K562 (cell line): ENCODE data around the gene WDR27. TPM values are rescaled to one million over a fixed set of nuclear protein-coding genes. Genes with fewer than 3 reads are reported as not detected.

Source experiments
- ATF7 ChIP-seq: fragments of 450-650 bp; IDR thresholded peaks from 2 replicates; pipeline ENCODE4 v1.7.1; 2014; ENCODE audit warnings: mild to moderate bottlenecking, moderate library complexity
- BCLAF1 ChIP-seq, 2 experiments: fragments of 450-650 bp in 1 of 2; IDR thresholded peaks; 2 replicates each; pipeline ENCODE4 v1.6.1; 2011 to 2017; ENCODE audit warnings: low read depth in 2 of 2, antibody characterized with exemption in 1 of 2, borderline replicate concordance in 1 of 2, low read length in 1 of 2, mild to moderate bottlenecking in 1 of 2, mixed read lengths in 1 of 2; ENCODE audit not compliant: control insufficient read depth in 1 of 2
- BRD9 ChIP-seq: fragments of 450-650 bp; IDR thresholded peaks from 2 replicates; pipeline ENCODE4 v1.6.1; 2018; ENCODE audit warnings: low read depth; ENCODE audit not compliant: partially characterized antibody
- CREB5 ChIP-seq: fragments of 250-450 bp; sonication (Bioruptor Pico); IDR thresholded peaks from 2 replicates; pipeline ENCODE4 v1.5.0; 2020; ENCODE audit warnings: mild to moderate bottlenecking
- CTBP1 ChIP-seq: fragments of 450-650 bp; IDR thresholded peaks from 2 replicates; pipeline ENCODE4 v1.6.1; 2016; ENCODE audit warnings: borderline replicate concordance
- E2F3 ChIP-seq: fragments of 250-450 bp; sonication (Bioruptor Pico); IDR thresholded peaks from 2 replicates; pipeline ENCODE4 v1.4.0; 2020; ENCODE audit warnings: mild to moderate bottlenecking
- FOXP1 ChIP-seq: sonication (generic); formaldehyde crosslinking; IDR thresholded peaks from 2 replicates; pipeline ENCODE4 v1.8.0; 2022; ENCODE audit warnings: mild to moderate bottlenecking, missing genetic modification reagents
- GMEB1 ChIP-seq: fragments of 250-450 bp; sonication (Bioruptor Pico); IDR thresholded peaks from 2 replicates; pipeline ENCODE4 v1.4.0; 2020; ENCODE audit warnings: mild to moderate bottlenecking
- KDM2B ChIP-seq: fragments of 250-450 bp; sonication (Bioruptor Pico); IDR thresholded peaks from 2 replicates; pipeline ENCODE4 v1.8.0; 2021; ENCODE audit warnings: mild to moderate bottlenecking, moderate library complexity
- NKRF ChIP-seq: fragments of 450-650 bp; IDR thresholded peaks from 2 replicates; pipeline ENCODE4 v1.6.1; 2016; ENCODE audit warnings: borderline replicate concordance
- POLR2AphosphoS2 ChIP-seq: IDR thresholded peaks from 2 replicates; pipeline ENCODE4 v1.6.1; 2012; ENCODE audit warnings: low read length, improper control_type of control experiment
- ZNF277 ChIP-seq: fragments of 250-450 bp; sonication (Bioruptor Pico); IDR thresholded peaks from 2 replicates; pipeline ENCODE4 v1.8.0; 2022; ENCODE audit warnings: inconsistent platforms, mild to moderate bottlenecking, moderate library complexity, borderline replicate concordance
- ZNF512 ChIP-seq: IDR thresholded peaks from 2 replicates; pipeline ENCODE4 v1.6.1; 2016; ENCODE audit warnings: missing genetic modification characterization, missing compliant biosample characterization
- polyA plus RNA-seq, 8 experiments: library from polyadenylated mRNA; depleted of rRNA in 4 of 8; stranded (reverse) in 5 of 8; unstranded in 3 of 8; fragments of >200 nt; fragmentation: Nextera tagmentation in 2 of 8; fragmentation: Illumina TruSeq in 1 of 8; extraction: Ambion mirVana in 2 of 8; extraction: Trizol in 1 of 8; gene quantifications; 2 replicates each; pipeline versions ENCODE4 v1.2.1 to v1.2.3, GENCODE V29; 2011 to 2014; ENCODE audit warnings: inconsistent platforms in 1 of 8, missing spikeins in 1 of 8
- total RNA-seq, 7 experiments: library from RNA; depleted of rRNA in 6 of 7; stranded (reverse); fragments of >200 nt in 6 of 7; fragmentation: Illumina TruSeq in 2 of 7; extraction: Trizol in 2 of 7; gene quantifications; 2 replicates each; pipeline versions ENCODE4 v1.2.1 to v1.2.3, GENCODE V29; 2011 to 2021; ENCODE audit warnings: low replicate concordance in 1 of 7

Gene WDR27
- total and polyA plus RNA-seq, 9 of the 15 experiments (the other 6 are each of a cell fraction or from before 2014, with no cell fraction given): 4.3 to 77.2 (median 22.7) TPM

- TF ChIP-seq NKRF (no peak; the same call in 1 of the 2 replicates), ATF7 (peak; percentile 83), E2F3 (CRISPR knock-in tag) (no peak), POLR2AphosphoS2 (peak; percentile 45; the same call in 1 of the 2 replicates), GMEB1 (CRISPR knock-in tag) (peak; percentile 20; the same call in 1 of the 2 replicates), ZNF512 (tag) (no peak), FOXP1 (peak; percentile 13; the same call in 1 of the 2 replicates), ZNF277 (no peak), CREB5 (CRISPR knock-in tag) (no peak), CTBP1 (peak; percentile 68), KDM2B (CRISPR knock-in tag) (0 out of 2 replicates have a peak, but pooled peaks have one; percentile 14), BCLAF1 (IDR thresholded peaks at IDR 0.05; ENCODE audit: borderline replicate concordance in 1 of 2, control insufficient read depth in 1 of 2, low read depth in 2 of 2, low read length in 1 of 2) (no peak), BRD9 (no peak)
Observed at GRCh38 chr6:169701954-169702839, at the start of gene WDR27, which contains the start of gene C6orf120 (continued).
